HG03196 (cell line): Measurements from ENCODE around the gene ERVV-1.
"Not testable (repeated sequence)": the region's sequence is repeated elsewhere in the genome, so short reads cannot be mapped to it uniquely, and the experiment has no call there.

ENCODE experiments used
- ATAC-seq: cut with Tn5 transposase; IDR thresholded peaks from one replicate; pipeline ENCODE4 v1.9.1; 2021; ENCODE audit not compliant: unreplicated experiment

Gene ERVV-1

GRCh38 chr19:53019684-53020083 is 6.0 kb downstream of the ERVV-1 start:
- ATAC-seq = no peak

GRCh38 chr19:53028306-53028705 is 14.6 kb downstream of the ERVV-1 start:
- ATAC-seq = not testable (repeated sequence)

DNA sequence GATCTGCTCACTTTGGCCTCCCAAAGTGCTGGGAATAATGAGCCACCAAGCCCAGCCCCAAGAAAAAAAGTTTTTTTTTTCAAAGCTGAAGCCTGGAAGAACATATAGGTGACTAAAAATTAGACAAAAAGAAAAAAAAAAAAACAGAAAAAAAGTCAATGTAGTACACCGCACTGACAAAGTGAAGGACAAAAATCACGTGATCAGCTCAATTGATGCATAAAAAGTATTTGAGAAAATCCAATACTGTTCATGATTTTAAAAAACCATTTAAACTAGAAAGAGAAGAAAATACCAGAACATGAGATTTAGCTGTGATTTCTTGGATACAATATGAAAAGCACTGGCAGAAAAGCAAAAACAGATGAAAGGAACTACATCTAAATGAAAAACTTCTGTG is 20.3 kb downstream of the ERVV-1 start:
- ATAC-seq = no peak

GRCh38 chr19:53034948-53035675 is 21.4 kb downstream of the ERVV-1 start:
- ATAC-seq = no peak

DNA sequence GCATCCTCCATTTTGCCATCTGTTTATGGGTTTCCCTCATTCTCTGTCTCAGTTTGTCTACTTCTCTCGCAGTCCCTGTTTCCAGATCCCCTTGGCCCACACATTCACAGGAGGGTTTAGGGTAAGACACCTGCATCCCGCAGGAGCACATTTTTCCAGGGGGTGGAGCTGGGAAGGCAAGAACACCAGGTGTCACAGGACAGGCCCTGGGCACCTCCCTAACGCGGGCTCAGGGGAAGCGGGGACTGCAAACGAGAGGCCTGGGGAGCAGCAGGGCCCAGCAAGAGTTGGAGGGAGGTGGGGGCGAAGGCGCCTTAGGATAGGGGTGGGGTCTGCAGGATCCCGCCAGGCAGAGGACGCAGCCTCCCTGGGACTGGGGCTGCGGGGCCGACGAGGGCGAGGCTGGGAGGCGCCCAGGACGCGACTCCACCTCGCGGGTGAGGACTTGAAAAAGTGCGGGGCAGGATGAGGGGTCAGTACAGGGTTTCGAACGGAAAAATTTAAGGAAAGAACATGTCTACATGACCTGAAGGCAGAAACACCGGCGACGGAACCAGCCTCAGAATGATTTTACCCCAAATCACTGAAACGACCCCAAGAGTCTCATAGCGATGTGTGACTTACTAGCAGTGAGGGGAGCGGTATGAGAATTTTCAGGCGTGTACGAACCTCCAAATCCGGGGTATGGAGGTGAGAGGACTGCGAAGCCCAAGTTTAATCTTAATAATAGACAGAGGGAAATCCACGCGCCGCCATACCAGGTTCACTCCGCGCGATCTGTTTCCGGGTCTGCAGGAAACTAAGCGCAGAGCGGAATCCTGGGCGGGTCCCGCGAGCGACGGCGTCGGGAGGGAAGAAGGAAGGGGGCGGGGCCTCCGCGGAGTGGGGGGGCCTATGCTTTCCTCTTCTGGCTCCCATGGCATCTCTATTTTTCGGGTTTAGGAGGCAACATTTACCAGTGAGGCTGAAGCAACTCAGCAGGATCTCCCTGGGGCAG is 23.7 kb downstream of the ERVV-1 start:
- no peak for ATAC-seq

DNA sequence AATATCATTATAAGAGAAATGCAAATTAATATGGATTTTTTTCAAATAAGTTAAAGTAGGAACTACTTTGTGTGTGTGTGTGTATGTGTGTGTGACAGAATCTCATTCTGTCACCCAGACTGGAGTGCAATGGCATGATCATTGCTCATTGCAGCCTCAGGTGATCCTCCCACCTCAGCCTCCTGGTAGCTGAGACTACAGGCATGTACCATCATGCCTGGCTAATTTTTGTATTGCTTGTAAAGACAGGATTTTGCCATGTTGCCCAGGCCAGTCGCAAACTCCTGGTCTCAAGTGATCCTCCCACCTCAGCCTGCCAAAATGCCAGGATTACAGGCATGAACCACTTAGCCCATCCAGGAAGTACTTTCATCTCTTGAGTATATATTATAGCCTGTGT is 27.6 kb downstream of the ERVV-1 start:
- ATAC-seq = no peak

DNA sequence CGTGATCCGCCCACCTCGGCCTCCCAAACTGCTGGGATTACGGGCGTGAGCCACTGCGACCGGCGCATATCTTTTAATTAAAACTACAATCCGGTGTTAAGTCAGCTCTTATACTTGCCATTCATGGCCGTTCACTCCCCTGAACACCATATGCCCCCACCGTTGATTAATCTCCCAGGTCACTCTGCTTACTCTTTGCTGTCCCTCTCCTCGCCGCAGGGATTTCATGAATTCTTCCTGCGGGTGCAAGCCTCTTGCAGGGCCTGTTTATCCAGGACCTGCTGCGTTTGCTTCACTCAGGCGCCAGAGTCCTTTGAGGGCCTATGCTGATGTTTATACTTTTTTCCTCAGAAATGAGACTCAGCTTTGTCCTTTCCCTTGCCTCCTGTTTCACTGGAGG is 31.8 kb downstream of the ERVV-1 start:
- ATAC-seq = no peak

DNA sequence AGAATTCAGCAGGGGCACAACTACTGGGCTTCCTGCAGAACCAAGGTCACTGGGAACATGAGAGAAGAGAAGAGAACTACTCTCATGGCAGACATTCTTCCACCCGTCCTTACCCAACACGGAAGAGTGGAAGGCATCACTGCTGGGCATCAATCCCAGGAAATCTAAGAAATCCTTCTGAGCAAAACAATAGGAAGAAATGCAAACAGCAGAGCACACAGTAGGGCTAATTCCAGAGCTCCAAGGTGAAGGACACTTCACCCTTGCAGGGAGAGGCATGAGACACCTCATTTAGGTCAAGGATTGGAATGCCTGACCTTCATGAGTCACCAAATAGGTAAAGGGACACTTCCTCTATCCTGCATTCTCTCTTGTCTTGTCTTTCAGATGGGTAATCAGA is 33.7 kb downstream of the ERVV-1 start:
- ATAC-seq = no peak

DNA sequence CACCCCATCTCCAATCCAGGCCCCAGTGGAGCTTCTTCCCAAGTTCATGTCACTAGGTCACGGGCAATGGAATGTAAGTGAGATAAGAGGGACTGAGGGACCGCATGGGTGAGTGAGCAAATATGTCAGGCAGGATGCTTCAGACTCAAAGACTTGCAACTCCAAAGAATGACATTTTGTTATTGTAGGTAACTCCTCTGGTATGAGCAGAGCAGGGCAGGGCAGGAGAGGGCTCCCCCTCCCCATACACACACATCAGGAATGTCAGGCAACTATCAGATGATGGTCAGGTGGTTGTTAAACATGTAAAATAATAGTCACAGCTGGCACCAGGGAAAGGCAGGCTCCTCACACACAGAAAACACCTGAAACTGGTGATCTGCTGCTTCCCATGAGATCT is 41.4 kb downstream of the ERVV-1 start:
- no peak for ATAC-seq

GRCh38 chr19:53057904-53058580 is 44.3 kb downstream of the ERVV-1 start:
- ATAC-seq = no peak
